Fibroblast of lung (primary cell): ENCODE results near the gene AKT1.
"Not testable (repeated sequence)": the region's sequence is repeated elsewhere in the genome, so short reads cannot be mapped to it uniquely, and the experiment has no call there.

ENCODE experiments used
- CTCF ChIP-seq, 2 donors: IDR thresholded peaks in 1 of 2; conservative IDR thresholded peaks in 1 of 2; 1 replicate in 1 of 2; 2 replicates in 1 of 2; pipeline ENCODE4 v1.5.1; 2011 to 2012; ENCODE audit warnings: low read length in 2 of 2, control low read depth in 1 of 2, inconsistent platforms in 1 of 2, low read depth in 1 of 2, mild to moderate bottlenecking in 1 of 2
- EZH2 ChIP-seq: IDR thresholded peaks from 2 replicates; pipeline ENCODE4 v1.5.1; 2012; ENCODE audit warnings: low read length, control low read depth, mild to moderate bottlenecking; ENCODE audit errors: missing control alignments

GRCh38 chr14:104750753-104751057 is 44.8 kb downstream of the AKT1 start:
- TF ChIP-seq CTCF (conservative IDR thresholded peaks at IDR 0.05 in 1 of 2, IDR thresholded peaks at IDR 0.05 in 1 of 2; ENCODE audit: low read depth in 1 of 2, low read length in 2 of 2); EZH2: not testable (repeated sequence)
